Central memory CD8-positive, alpha-beta T cell (primary cell): ENCODE data around the gene SDSL.
A peak's percentile ranks its signal among the peaks of the same experiment; 100 is the strongest.

ENCODE experiments used
- ATAC-seq: fragments of 150-1000 bp; cut with Tn5 transposase; replicated peaks from 2 replicates; pipeline ENCODE4 v1.10.0; 2022; ENCODE audit warnings: mild to moderate bottlenecking, moderate FRiP score, moderate number of reproducible peaks; ENCODE audit not compliant: poor library complexity, severe bottlenecking; ENCODE audit errors: extremely low read depth
- DNase-seq, 2 donors: peaks; one replicate each; pipeline ENCODE4 v3.0.0; 2021; ENCODE audit warnings: low spot score in 2 of 2
- H3K27ac Mint-ChIP-seq: one replicate; pipeline ENCODE4 v1.8.0; 2022; ENCODE audit warnings: low read depth, mild to moderate bottlenecking, moderate library complexity, mixed read lengths
- H3K27me3 Mint-ChIP-seq: one replicate; pipeline ENCODE4 v1.8.0; 2022; ENCODE audit warnings: mixed read lengths
- H3K36me3 Mint-ChIP-seq: one replicate; pipeline ENCODE4 v1.8.0; 2022; ENCODE audit warnings: mild to moderate bottlenecking, moderate library complexity, mixed read lengths; ENCODE audit not compliant: insufficient read depth
- H3K4me1 Mint-ChIP-seq: one replicate; pipeline ENCODE4 v1.8.0; 2022; ENCODE audit warnings: mixed read lengths
- H3K4me3 Mint-ChIP-seq: one replicate; pipeline ENCODE4 v1.8.0; 2022; ENCODE audit warnings: mild to moderate bottlenecking, moderate library complexity, mixed read lengths
- H3K9me3 Mint-ChIP-seq: one replicate; pipeline ENCODE4 v1.8.0; 2022; ENCODE audit warnings: mixed read lengths

Gene SDSL

DNA sequence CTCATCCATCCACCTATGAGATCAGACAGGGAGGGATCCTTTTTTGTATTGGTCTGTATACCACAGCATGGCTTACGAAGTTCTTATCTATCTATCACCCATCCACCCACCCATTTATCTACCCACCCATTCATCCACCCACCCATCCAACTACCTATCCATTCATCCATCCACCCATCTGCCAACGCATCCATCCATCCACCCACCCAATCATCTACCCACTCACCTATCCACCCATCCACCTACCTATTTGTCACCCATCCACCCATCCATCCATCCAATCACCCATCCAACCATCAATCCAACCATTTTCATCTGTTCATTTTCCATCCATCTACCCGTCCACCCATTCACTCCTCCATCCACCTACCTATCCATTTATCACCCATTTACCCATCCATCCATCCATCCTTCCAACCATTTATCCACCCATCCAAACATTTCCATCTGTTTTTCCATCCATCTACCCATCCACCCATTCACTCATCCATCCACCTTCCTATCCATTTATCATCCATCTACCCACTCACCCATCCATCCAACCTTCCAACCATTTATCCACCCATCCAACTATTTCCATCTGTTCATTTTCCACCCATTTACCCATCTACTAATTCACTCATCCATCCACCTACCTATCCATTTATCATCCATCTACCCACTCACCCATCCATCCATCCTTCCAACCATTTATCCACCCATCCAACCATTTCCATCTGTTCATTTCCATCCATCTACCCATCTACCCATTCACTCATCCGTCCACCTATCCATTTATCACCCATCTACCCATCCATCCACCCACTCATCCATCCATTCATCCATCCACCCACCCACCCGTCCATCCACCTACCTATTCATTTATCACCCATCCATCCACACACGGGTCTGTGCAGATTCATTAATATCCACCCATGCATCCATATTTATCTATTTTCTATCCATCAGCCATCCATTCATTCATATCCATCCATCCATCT is 31.8 kb upstream of the SDSL start:
- no peaks in the 10 kb centered on the region for H3K4me1 Mint-ChIP-seq
- DNase-seq = no peak
- H3K27me3 Mint-ChIP-seq = no peaks in the 10 kb centered on the region
- H3K36me3 Mint-ChIP-seq = peaks cover 8% of the 10 kb centered on the region
- ATAC-seq = no peak
- H3K9me3 Mint-ChIP-seq = no peaks in the 10 kb centered on the region
- no peak overlapping the region for H3K4me3 Mint-ChIP-seq
- H3K27ac Mint-ChIP-seq = no peak overlapping the region

DNA sequence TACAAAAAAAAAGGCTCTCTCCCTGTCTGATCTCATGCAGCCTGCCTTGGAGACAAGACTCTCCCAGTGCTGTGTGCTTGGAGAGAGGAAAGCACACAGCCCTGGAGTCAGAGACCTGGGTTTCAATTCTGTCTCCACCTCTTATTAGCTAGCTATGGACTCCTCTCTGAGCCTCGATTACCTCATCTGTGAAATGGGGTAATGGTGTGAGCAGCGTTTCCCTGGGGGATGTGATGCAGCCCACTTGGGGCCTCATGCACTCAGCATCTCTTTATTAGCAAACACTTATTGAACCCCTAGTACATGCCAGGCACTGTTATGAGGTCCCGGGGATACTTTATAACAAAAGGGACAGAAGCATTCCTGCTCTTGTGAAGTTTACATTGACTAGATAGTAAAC is 31.0 kb upstream of the SDSL start:
- no peak overlapping the region for H3K4me3 Mint-ChIP-seq
- H3K27ac Mint-ChIP-seq = no peak overlapping the region
- H3K4me1 Mint-ChIP-seq = no peaks in the 10 kb centered on the region
- H3K9me3 Mint-ChIP-seq = no peaks in the 10 kb centered on the region
- DNase-seq = no peak
- H3K36me3 Mint-ChIP-seq = peaks cover 8% of the 10 kb centered on the region
- ATAC-seq = no peak
- no peaks in the 10 kb centered on the region for H3K27me3 Mint-ChIP-seq

DNA sequence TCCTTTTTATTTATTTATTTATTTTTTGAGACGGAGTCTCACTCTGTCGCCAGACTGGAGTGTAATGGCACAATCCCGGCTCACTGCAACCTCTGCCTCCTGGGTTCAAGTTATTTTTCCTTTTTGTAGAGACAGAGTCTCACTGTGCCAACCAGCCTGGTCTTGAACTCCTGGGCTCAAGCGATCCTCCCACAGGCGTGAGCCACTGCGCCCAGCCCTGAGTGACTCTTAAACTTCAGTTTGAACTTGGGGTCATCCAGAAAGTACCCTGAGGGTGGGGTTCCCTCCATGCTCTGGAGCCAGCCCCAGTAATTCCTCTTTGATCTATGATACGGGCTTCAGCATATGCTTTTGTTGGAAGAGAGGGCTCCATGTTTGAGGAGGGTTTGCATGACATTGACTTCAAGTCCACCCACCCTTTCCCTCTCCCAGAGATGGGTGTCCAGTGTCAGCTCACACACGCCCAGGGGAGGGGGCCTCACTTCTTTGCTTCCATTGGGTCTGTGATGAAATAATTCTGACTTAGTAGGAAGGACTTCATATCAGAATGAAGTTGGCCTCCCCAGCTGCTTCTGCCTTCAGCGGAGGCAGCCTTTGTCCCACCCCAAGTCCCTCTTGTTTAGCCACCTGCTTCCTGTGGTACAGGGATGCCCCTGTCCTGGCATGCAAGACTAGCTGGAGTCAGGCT is 30.4 kb upstream of the SDSL start:
- H3K36me3 Mint-ChIP-seq = peaks cover 8% of the 10 kb centered on the region
- H3K27ac Mint-ChIP-seq = no peak overlapping the region
- no peaks in the 10 kb centered on the region for H3K9me3 Mint-ChIP-seq
- ATAC-seq (no peak), DNase-seq (no peak)
- no peaks in the 10 kb centered on the region for H3K27me3 Mint-ChIP-seq
- H3K4me3 Mint-ChIP-seq = no peak overlapping the region
- no peaks in the 10 kb centered on the region for H3K4me1 Mint-ChIP-seq

DNA sequence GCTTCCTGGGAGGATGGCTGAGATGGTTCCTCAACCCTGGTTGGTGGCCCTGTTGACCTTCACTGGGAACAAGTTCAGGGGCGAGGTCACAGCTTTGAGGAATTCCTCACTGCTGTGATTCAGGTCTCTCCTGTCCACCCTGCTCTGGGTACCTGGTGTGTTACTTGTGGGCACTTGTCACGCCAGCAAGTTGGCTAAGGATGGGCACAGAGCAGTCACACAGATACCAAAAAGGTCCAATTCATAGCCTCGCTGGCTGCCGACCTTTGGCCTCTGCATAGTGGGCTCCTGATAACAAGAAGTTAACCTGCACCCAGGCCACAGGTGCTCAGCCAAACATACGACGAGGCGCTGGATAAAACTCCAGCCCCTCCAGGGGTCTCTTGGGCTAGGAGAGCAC is 29.7 kb upstream of the SDSL start:
- no peaks in the 10 kb centered on the region for H3K9me3 Mint-ChIP-seq
- no peaks in the 10 kb centered on the region for H3K27me3 Mint-ChIP-seq
- H3K4me1 Mint-ChIP-seq = no peaks in the 10 kb centered on the region
- H3K36me3 Mint-ChIP-seq = peaks cover 8% of the 10 kb centered on the region
- no peak overlapping the region for H3K27ac Mint-ChIP-seq
- no peak for ATAC-seq
- H3K4me3 Mint-ChIP-seq = no peak overlapping the region
- DNase-seq = no peak

DNA sequence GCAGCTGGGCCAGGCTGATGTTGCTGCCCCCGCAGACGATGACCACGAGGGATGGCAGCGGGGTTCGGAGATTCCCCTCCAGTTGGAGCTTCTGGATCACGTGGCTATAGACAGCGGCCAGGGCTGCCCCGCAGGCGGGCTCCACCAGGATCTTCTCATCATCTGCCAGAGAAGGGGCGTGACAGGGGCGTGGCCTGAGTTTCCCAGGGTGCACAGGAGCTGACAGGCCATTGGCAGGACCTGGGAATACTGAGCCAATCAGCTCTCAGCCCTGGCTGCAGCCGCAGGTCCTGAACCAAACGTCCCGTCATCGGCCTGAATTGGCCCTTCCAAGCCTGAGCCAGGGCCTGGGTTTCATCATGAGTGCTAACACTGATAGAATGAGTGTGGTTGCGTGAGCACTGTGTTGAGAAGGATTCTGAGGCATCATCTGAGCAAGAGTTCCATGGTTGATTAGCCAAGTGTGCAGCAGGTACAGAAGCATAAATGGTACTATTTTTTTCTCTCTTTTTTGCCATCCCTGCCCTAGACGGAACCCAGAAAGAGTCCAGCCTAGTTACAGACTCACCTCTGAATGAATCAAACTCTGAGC is 29.1 kb upstream of the SDSL start:
- peak overlapping the region; percentile 16 for H3K27ac Mint-ChIP-seq
- peaks cover 5% of the 10 kb centered on the region for H3K36me3 Mint-ChIP-seq
- no peak for DNase-seq
- no peaks in the 10 kb centered on the region for H3K4me1 Mint-ChIP-seq
- H3K4me3 Mint-ChIP-seq = no peak overlapping the region
- no peak for ATAC-seq
- H3K27me3 Mint-ChIP-seq = no peaks in the 10 kb centered on the region
- H3K9me3 Mint-ChIP-seq = no peaks in the 10 kb centered on the region

DNA sequence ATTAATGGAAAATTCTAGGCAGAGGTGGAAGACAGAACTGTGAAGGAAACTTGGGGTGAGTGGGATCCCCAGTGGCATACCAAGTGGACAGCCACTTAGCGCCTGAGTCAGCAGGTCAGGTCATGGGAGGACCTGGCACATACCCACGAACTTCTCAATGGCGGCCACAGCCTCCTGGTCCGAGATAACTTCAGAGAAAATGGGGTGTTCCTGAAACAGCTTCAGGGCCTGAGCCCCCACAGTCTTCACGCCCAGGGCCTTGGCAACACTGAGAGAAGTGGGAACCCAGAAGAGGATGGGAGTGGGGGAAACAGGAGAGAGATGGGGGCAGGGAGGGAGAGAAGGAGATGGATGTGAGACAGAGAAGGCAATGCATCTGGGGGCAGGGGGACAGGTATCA is 28.4 kb upstream of the SDSL start:
- H3K9me3 Mint-ChIP-seq = no peaks in the 10 kb centered on the region
- peaks cover 5% of the 10 kb centered on the region for H3K36me3 Mint-ChIP-seq
- no peak overlapping the region for H3K4me3 Mint-ChIP-seq
- H3K27ac Mint-ChIP-seq = peak overlapping the region; percentile 16
- no peak for DNase-seq
- no peaks in the 10 kb centered on the region for H3K4me1 Mint-ChIP-seq
- no peaks in the 10 kb centered on the region for H3K27me3 Mint-ChIP-seq
- no peak for ATAC-seq

DNA sequence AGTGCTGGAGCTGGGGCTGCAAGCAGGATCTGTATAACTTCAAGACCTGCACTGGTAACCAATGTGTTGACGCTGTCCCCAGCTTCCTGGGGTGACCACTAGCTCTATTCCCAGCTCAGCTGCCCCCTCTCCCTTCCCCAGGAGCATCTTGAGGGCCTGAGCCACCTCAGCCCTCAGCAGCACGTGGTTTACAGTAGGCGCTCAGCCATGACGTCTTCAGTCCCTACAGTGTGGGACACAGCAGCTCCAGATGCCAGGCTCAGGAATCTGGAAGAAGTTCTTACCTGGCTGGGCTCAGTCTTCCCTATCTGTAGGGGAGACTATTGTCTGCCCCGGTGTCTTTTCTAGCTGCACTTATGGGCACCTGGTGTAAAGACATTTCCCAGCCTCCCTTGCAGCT is 27.1 kb upstream of the SDSL start:
- Mint-ChIP-seq H3K27me3 (peaks cover 12% of the 10 kb centered on the region), H3K9me3 (no peaks in the 10 kb centered on the region), H3K36me3 (peaks cover 2% of the 10 kb centered on the region), H3K27ac (no peak overlapping the region), H3K4me1 (no peaks in the 10 kb centered on the region), H3K4me3 (no peak overlapping the region)
- ATAC-seq (no peak), DNase-seq (no peak)

DNA sequence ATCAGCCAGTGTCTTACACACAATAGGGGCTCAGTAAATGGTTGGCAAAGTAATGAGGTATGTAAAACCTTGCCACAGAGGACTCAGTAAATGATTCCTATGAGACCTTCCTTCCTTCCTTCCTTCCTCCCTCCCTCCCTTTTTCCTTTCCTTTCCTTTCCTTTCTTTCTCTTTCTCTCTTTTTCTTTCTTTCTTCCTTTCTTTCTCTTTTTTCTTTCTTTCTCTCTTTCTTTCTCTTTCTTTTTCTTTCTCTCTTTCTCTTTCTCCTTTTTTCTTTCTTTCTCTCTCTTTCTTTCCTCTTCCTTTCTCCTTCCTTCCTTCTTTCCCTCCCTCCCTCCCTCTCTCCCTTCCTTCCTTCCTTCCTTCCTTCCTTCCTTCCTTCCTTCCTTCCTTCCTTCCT is 26.0 kb upstream of the SDSL start:
- Mint-ChIP-seq H3K27me3 (peaks cover 13% of the 10 kb centered on the region), H3K36me3 (peaks cover 2% of the 10 kb centered on the region), H3K4me1 (no peaks in the 10 kb centered on the region), H3K4me3 (no peak overlapping the region), H3K27ac (no peak overlapping the region), H3K9me3 (no peaks in the 10 kb centered on the region)
- no peak for ATAC-seq
- no peak for DNase-seq

DNA sequence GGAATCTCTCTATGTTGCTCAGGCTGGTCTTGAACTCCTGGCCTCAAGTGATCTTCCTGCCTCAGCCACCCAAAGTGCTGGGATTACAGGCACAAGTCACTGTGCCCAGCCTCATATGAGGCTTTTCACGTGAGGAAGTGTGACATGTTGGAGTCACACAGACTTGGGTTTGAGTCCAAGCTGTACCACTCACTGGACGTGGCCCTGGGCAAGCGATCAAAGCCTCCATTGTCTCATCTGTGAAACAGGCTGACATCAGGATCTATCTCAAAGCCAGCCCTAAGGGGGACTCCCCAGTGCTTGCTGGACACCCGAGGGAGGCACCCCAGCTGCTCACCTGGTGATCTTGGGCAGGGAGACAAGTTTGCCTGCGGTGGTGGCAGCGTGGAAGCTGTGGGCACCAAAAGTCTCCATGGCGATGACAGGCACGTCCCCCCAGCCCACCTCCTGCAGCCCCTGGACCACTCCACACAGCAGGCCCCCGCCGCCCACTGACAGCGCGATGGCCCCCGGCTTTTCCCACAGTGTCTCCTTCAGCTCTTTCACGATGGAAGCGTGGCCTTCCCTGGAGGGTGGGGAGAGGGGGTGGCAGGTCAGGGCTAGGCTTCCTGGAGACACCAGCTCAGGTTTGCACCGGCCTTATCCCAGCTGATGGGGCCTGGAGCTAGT is 25.2 kb upstream of the SDSL start:
- H3K9me3 Mint-ChIP-seq = no peaks in the 10 kb centered on the region
- H3K4me1 Mint-ChIP-seq = no peaks in the 10 kb centered on the region
- no peak overlapping the region for H3K27ac Mint-ChIP-seq
- peaks cover 13% of the 10 kb centered on the region for H3K27me3 Mint-ChIP-seq
- no peak overlapping the region for H3K4me3 Mint-ChIP-seq
- H3K36me3 Mint-ChIP-seq = peaks cover 2% of the 10 kb centered on the region
- no peak for DNase-seq
- ATAC-seq = no peak

DNA sequence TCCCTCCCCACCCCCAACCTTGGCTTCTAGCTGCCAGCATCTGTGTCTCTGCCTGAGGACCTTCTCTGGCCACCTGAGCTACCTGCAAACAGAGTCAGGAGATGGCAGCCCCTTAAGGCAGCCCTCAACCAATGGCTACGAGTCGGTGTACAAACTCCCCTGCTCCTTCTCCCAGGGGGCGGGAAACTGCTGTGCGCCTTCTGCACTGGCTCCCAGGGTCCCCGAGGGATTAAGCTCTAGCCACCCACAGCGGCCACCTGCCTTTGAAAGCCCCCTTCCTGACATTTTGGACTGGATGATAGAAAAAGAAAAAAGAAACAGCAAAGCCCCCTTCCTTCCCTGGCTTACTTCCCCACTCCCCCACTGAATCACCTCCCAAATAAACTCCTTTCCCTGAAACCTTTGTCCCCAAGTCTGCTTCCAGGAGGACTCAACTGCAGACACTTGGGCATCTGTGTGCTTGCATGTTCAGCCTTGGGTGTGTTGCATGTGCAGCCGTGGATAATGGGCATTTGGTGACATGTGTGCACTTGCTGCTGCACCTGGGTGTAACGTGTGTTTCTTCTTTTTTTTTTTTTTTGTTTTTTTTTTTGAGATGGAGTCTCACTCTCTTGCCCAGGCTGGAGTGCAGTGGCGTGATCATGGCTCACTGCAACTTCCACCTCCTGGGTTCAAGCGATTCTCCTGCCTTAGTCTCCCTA is 24.5 kb upstream of the SDSL start:
- Mint-ChIP-seq H3K4me1 (no peaks in the 10 kb centered on the region), H3K4me3 (no peak overlapping the region), H3K36me3 (peaks cover 2% of the 10 kb centered on the region), H3K9me3 (no peaks in the 10 kb centered on the region), H3K27ac (no peak overlapping the region), H3K27me3 (peaks cover 13% of the 10 kb centered on the region)
- DNase-seq (no peak), ATAC-seq (no peak)

DNA sequence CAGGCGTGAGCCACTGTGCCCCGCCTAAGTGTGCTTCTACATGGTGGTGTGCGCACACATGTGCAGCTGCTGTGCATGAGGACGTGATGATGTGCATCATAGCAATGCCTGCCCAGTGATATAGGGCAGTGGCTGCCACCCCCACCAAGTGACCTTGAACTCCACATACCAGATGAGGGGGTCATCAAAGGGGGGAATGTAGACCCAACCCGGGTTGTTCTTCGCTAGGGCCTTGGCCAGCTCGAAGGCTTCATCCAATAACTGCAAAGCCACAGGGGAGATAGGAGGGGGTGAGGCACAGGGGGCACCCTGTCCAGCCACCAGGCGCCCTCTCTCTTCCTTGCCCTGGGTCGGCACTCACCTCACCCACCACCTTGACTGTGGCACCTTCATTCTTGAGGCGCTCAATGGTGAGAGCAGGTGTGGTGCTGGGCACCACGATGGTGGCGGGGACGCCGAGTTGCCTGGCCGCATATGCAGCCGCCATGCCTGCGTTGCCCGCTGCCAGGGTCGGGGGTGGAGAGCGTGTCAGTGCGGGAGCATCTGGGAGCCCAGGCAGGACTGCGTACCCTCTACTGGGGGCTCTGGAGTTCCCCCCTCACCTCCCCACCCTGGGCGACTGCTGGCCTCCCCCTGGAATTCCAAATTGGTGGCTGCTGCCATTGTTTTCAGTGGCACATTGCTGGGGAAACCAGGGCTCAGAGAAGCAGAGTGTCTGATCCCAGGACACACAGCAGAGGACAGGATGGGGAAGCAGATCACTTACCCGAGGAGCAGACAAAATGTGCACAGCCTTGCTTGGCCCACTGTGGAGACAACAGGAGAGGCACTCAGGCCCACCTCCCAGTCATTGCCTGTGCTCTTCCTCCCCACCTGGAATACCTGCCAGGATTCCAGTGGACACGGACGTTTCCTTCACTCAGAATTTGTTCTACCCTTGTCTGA is 23.6 kb upstream of the SDSL start:
- DNase-seq (no peak), ATAC-seq (no peak)
- Mint-ChIP-seq H3K9me3 (no peaks in the 10 kb centered on the region), H3K4me1 (no peaks in the 10 kb centered on the region), H3K36me3 (peaks cover under 1% of the 10 kb centered on the region), H3K27ac (no peak overlapping the region), H3K27me3 (peaks cover 13% of the 10 kb centered on the region), H3K4me3 (no peak overlapping the region)
